Measurements from ENCODE around the gene TJP1. TPM values are rescaled to one million over a fixed set of nuclear protein-coding genes. Genes with fewer than 3 reads are reported as not detected.

Gene TJP1
- polyA plus RNA-seq, 4 donors, result 19.5 to 61.8 (median 29.8) TPM

DNA sequence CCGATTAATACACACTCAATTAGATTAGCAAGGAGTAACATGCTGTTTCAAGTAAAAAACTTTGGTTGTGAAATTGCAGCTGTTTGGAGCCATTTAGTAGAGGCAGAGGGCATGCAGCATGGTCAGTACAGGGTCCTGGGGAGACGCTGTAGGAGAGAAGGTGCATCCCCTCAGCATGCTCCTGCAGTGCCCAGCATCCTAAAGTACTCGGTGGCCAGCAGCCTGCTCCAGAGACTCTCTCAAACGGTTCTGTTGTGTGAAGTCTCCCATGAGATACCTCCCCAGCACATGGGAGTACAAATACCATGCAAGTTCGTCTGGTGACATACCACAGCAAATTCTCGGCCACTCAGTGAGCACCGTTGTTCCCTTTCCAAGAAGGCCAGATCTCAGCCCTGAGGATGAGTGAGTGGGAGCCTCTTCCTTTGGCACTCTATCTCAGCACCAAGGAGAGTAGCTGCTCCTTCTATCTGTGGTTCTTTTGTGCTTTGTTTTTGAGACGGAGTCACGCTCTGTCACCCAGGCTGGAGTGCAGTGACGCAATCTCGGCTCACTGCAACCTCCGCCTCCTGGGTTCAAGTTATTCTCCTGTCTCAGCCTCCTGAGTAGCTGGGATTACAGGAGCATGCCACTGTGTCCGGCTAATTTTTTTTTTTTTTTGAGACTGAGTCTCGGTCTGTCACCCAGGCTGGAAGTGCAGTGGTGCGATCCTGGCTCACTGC is 72.7 kb downstream of the TJP1 start:
- no peaks in the 10 kb centered on the region for H3K9me3 ChIP-seq (ENCODE audit: control insufficient read depth in 2 of 2, insufficient read depth in 1 of 2, low read depth in 1 of 2, low read length in 1 of 2)
- no peaks in the 10 kb centered on the region for H3K4me1 ChIP-seq (ENCODE audit: control insufficient read depth in 3 of 3, insufficient read depth in 2 of 3, low read depth in 1 of 3, low read length in 2 of 3)
- H3K4me3 ChIP-seq (ENCODE audit: low read depth in 1 of 3, low read length in 3 of 3), result no peak overlapping the region
- 85 to 89% (median 87%) methylated on average over 15 of the region's 15 CpGs for WGBS, 3 donors
- no peak for DNase-seq
- peaks cover 0 to 12% (median 2%) of the 10 kb centered on the region in 3 donors for H3K36me3 ChIP-seq (ENCODE audit: control insufficient read depth in 3 of 3, insufficient read depth in 2 of 3, low read depth in 1 of 3, low read length in 3 of 3)
- no peak overlapping the region for H3K27ac ChIP-seq (ENCODE audit: low read depth in 1 of 3, low read length in 2 of 3)
- no peaks in the 10 kb centered on the region for H3K27me3 ChIP-seq (ENCODE audit: control insufficient read depth in 3 of 3, insufficient read depth in 3 of 3, low read length in 3 of 3)
- FAIRE-seq, result no peak

GRCh38 chr15:29747837-29748417 is 74.3 kb downstream of the TJP1 start:
- DNase-seq, result peak in 1 of 2 donors; percentile 18
- H3K36me3 ChIP-seq (ENCODE audit: control insufficient read depth in 3 of 3, insufficient read depth in 2 of 3, low read depth in 1 of 3, low read length in 3 of 3), result peaks cover 0 to 15% (median 2%) of the 10 kb centered on the region in 3 donors
- H3K27ac ChIP-seq (ENCODE audit: low read depth in 1 of 3, low read length in 2 of 3), result no peak overlapping the region
- H3K4me1 ChIP-seq (ENCODE audit: control insufficient read depth in 3 of 3, insufficient read depth in 2 of 3, low read depth in 1 of 3, low read length in 2 of 3), result no peaks in the 10 kb centered on the region
- no peak overlapping the region for H3K4me3 ChIP-seq (ENCODE audit: low read depth in 1 of 3, low read length in 3 of 3)
- H3K9me3 ChIP-seq (ENCODE audit: control insufficient read depth in 2 of 2, insufficient read depth in 1 of 2, low read depth in 1 of 2, low read length in 1 of 2), result no peaks in the 10 kb centered on the region
- H3K27me3 ChIP-seq (ENCODE audit: control insufficient read depth in 3 of 3, insufficient read depth in 3 of 3, low read length in 3 of 3), result no peaks in the 10 kb centered on the region
- WGBS, 3 donors, result 69 to 75% (median 70%) methylated on average over 3 of the region's 3 CpGs
- peak; percentile 82 for FAIRE-seq

DNA sequence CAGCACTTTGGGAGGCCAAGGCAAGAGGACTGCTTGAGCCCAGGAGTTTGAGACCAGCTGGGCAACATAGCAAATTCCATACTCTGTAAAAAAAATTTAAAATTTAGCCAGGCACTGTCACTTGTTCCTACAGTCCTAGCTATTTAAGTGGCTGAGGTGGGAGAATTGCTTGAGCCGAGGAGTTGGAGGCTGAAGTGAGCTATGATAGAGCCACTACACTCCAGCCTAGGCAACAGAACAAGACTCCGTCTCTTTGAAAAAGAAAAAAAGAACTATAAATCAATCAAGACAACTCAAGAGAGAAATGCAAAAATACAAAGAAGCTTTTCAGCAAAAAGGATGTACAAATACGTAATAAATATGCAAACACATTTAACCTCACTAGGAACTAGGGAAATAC is 78.8 kb downstream of the TJP1 start:
- H3K9me3 ChIP-seq (ENCODE audit: control insufficient read depth in 2 of 2, insufficient read depth in 1 of 2, low read depth in 1 of 2, low read length in 1 of 2), result no peaks in the 10 kb centered on the region
- DNase-seq (no peak), FAIRE-seq (no peak)
- no peak overlapping the region for H3K4me3 ChIP-seq (ENCODE audit: low read depth in 1 of 3, low read length in 3 of 3)
- no peaks in the 10 kb centered on the region for H3K27me3 ChIP-seq (ENCODE audit: control insufficient read depth in 3 of 3, insufficient read depth in 3 of 3, low read length in 3 of 3)
- no peak overlapping the region for H3K27ac ChIP-seq (ENCODE audit: low read depth in 1 of 3, low read length in 2 of 3)
- 88 to 95% (median 91%) methylated on average over 3 of the region's 3 CpGs for WGBS, 3 donors
- no peaks in the 10 kb centered on the region for H3K4me1 ChIP-seq (ENCODE audit: control insufficient read depth in 3 of 3, insufficient read depth in 2 of 3, low read depth in 1 of 3, low read length in 2 of 3)
- H3K36me3 ChIP-seq (ENCODE audit: control insufficient read depth in 3 of 3, insufficient read depth in 2 of 3, low read depth in 1 of 3, low read length in 3 of 3), result peaks cover 2 to 16% (median 2%) of the 10 kb centered on the region in 3 donors

DNA sequence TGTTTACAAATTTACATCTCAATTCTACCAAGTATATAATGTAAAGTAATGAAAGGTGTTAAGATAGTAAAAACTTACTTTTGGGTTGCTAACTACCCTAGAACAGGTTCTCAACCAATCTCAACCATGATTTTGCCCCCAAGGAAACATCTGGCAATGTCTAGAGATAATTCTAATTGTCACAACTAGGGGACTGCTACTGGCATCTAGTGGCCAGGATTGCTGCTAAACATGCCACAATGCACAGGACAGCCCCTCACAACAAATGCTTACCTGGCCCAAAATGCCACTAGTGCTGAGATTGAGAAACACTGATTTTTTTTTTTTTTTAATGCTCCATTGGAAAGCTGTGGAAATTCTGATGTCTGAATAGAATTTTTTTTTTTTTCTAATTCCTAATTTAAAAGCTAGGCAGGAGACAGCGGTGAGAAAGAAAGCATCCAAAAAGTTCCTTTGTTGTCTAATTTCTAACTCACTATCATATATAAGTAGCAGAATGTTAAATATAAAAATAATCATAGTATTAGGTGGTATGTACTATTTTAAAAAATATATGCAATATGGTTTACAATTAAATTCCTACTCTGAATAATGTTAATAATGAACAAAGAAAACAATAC is 81.5 kb downstream of the TJP1 start:
- FAIRE-seq (no peak), DNase-seq (peak in 1 of 2 donors; percentile 11)
- H3K36me3 ChIP-seq (ENCODE audit: control insufficient read depth in 3 of 3, insufficient read depth in 2 of 3, low read depth in 1 of 3, low read length in 3 of 3), result peaks cover 2 to 14% (median 2%) of the 10 kb centered on the region in 3 donors
- no peaks in the 10 kb centered on the region for H3K9me3 ChIP-seq (ENCODE audit: control insufficient read depth in 2 of 2, insufficient read depth in 1 of 2, low read depth in 1 of 2, low read length in 1 of 2)
- 86 to 100% (median 96%) methylated on average over 1 of the region's 1 CpG for WGBS, 3 donors
- H3K27me3 ChIP-seq (ENCODE audit: control insufficient read depth in 3 of 3, insufficient read depth in 3 of 3, low read length in 3 of 3), result no peaks in the 10 kb centered on the region
- no peaks in the 10 kb centered on the region for H3K4me1 ChIP-seq (ENCODE audit: control insufficient read depth in 3 of 3, insufficient read depth in 2 of 3, low read depth in 1 of 3, low read length in 2 of 3)
- H3K27ac ChIP-seq (ENCODE audit: low read depth in 1 of 3, low read length in 2 of 3), result no peak overlapping the region
- no peak overlapping the region for H3K4me3 ChIP-seq (ENCODE audit: low read depth in 1 of 3, low read length in 3 of 3)

- DNase-seq (peak; percentile 31 to 84), FAIRE-seq (no peak)
- no peak overlapping the region for H3K27ac ChIP-seq (ENCODE audit: low read depth in 1 of 3, low read length in 2 of 3)
- no peaks in the 10 kb centered on the region for H3K4me1 ChIP-seq (ENCODE audit: control insufficient read depth in 3 of 3, insufficient read depth in 2 of 3, low read depth in 1 of 3, low read length in 2 of 3)
- peaks cover 4 to 11% (median 11%) of the 10 kb centered on the region in 3 donors for H3K36me3 ChIP-seq (ENCODE audit: control insufficient read depth in 3 of 3, insufficient read depth in 2 of 3, low read depth in 1 of 3, low read length in 3 of 3)
- WGBS, 3 donors, result 36 to 82% (median 37%) methylated on average over 2 of the region's 2 CpGs
- no peaks in the 10 kb centered on the region for H3K27me3 ChIP-seq (ENCODE audit: control insufficient read depth in 3 of 3, insufficient read depth in 3 of 3, low read length in 3 of 3)
- H3K4me3 ChIP-seq (ENCODE audit: low read depth in 1 of 3, low read length in 3 of 3), result no peak overlapping the region
- no peaks in the 10 kb centered on the region for H3K9me3 ChIP-seq (ENCODE audit: control insufficient read depth in 2 of 2, insufficient read depth in 1 of 2, low read depth in 1 of 2, low read length in 1 of 2)
These were observed 85.6 kb downstream of the TJP1 start for GRCh38 chr15:29736744-29737020.

GRCh38 chr15:29736012-29736743 is 86.1 kb downstream of the TJP1 start:
- WGBS, 3 donors, result 55 to 75% (median 61%) methylated on average over 3 of the region's 3 CpGs
- H3K36me3 ChIP-seq (ENCODE audit: control insufficient read depth in 3 of 3, insufficient read depth in 2 of 3, low read depth in 1 of 3, low read length in 3 of 3), result peaks cover 4 to 11% (median 10%) of the 10 kb centered on the region in 3 donors

GRCh38 chr15:29734917-29735572 is 87.2 kb downstream of the TJP1 start:
- no peak overlapping the region for H3K27ac ChIP-seq (ENCODE audit: low read depth in 1 of 3, low read length in 2 of 3)
- H3K4me1 ChIP-seq (ENCODE audit: control insufficient read depth in 3 of 3, insufficient read depth in 2 of 3, low read depth in 1 of 3, low read length in 2 of 3), result no peaks in the 10 kb centered on the region
- DNase-seq (no peak), FAIRE-seq (no peak)
- H3K36me3 ChIP-seq (ENCODE audit: control insufficient read depth in 3 of 3, insufficient read depth in 2 of 3, low read depth in 1 of 3, low read length in 3 of 3), result peaks cover 2 to 14% (median 10%) of the 10 kb centered on the region in 3 donors
- no peaks in the 10 kb centered on the region for H3K27me3 ChIP-seq (ENCODE audit: control insufficient read depth in 3 of 3, insufficient read depth in 3 of 3, low read length in 3 of 3)
- H3K9me3 ChIP-seq (ENCODE audit: control insufficient read depth in 2 of 2, insufficient read depth in 1 of 2, low read depth in 1 of 2, low read length in 1 of 2), result no peaks in the 10 kb centered on the region
- WGBS, 3 donors, result 75 to 86% (median 79%) methylated on average over 5 of the region's 5 CpGs
- no peak overlapping the region for H3K4me3 ChIP-seq (ENCODE audit: low read depth in 1 of 3, low read length in 3 of 3)

More at GRCh38 chr15:29736012-29736743, 86.1 kb downstream of the TJP1 start:
- no peaks in the 10 kb centered on the region for H3K9me3 ChIP-seq (ENCODE audit: control insufficient read depth in 2 of 2, insufficient read depth in 1 of 2, low read depth in 1 of 2, low read length in 1 of 2)
- FAIRE-seq (no peak), DNase-seq (no peak)
- no peaks in the 10 kb centered on the region for H3K27me3 ChIP-seq (ENCODE audit: control insufficient read depth in 3 of 3, insufficient read depth in 3 of 3, low read length in 3 of 3)
- H3K27ac ChIP-seq (ENCODE audit: low read depth in 1 of 3, low read length in 2 of 3), result peak overlapping the region in 1 of 3 donors; percentile 11
- no peaks in the 10 kb centered on the region for H3K4me1 ChIP-seq (ENCODE audit: control insufficient read depth in 3 of 3, insufficient read depth in 2 of 3, low read depth in 1 of 3, low read length in 2 of 3)
- H3K4me3 ChIP-seq (ENCODE audit: low read depth in 1 of 3, low read length in 3 of 3), result no peak overlapping the region

DNA sequence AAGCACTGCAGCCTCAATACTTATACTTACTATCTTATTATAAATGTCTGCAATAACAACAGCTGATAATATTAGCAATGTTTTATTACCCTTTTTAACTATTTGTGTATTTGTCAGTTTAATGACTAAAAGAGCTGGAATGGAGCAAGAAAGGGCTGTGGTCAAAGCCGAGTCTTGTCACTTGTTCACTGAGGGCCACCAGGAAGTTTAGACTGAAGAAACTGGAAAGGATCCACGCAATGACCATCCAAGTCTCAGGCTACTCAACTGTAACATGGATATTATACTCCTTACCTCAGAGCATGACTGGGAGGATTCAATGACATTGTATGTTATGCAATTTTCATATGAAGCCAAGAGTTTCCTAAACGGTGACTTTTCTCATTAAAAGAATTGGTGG is 90.4 kb downstream of the TJP1 start:
- no peak for DNase-seq
- Histone ChIP-seq H3K4me3 (ENCODE audit: low read depth in 1 of 3, low read length in 3 of 3) (no peak overlapping the region), H3K27ac (ENCODE audit: low read depth in 1 of 3, low read length in 2 of 3) (no peak overlapping the region), H3K4me1 (ENCODE audit: control insufficient read depth in 3 of 3, insufficient read depth in 2 of 3, low read depth in 1 of 3, low read length in 2 of 3) (no peaks in the 10 kb centered on the region), H3K27me3 (ENCODE audit: control insufficient read depth in 3 of 3, insufficient read depth in 3 of 3, low read length in 3 of 3) (no peaks in the 10 kb centered on the region), H3K36me3 (ENCODE audit: control insufficient read depth in 3 of 3, insufficient read depth in 2 of 3, low read depth in 1 of 3, low read length in 3 of 3) (peaks cover 6 to 26% (median 17%) of the 10 kb centered on the region in 3 donors), H3K9me3 (ENCODE audit: control insufficient read depth in 2 of 2, insufficient read depth in 1 of 2, low read depth in 1 of 2, low read length in 1 of 2) (no peaks in the 10 kb centered on the region)
- no peak for FAIRE-seq
- 80 to 89% (median 87%) methylated on average over 3 of the region's 3 CpGs for WGBS, 3 donors
